Measurements from ENCODE around the gene ZNF521. TPM values are rescaled to one million over a fixed set of nuclear protein-coding genes. Genes with fewer than 3 reads are reported as not detected.

ZNF521 gene
- total RNA-seq, 4 donors from 2014 or later: 28.2 to 67.3 (median 53.1) TPM

- TF ChIP-seq POLR2A (IDR thresholded peaks at IDR 0.05) (no peak), CTCF (IDR thresholded peaks at IDR 0.05) (no peak)
- no peak overlapping the region for H3K27ac ChIP-seq
- no peaks in the 10 kb centered on the region for H3K36me3 ChIP-seq
- DNase-seq: no peak
- no peak overlapping the region for H3K4me3 ChIP-seq (replicated peaks in 1 of 3)
- no peaks in the 10 kb centered on the region for H3K9me3 ChIP-seq
- WGBS, 2 donors: 94 to 96% methylated on average over 19 of the region's 19 CpGs
- no peaks in the 10 kb centered on the region for H3K27me3 ChIP-seq
- intact Hi-C loops (cut with DNase I): no loop called here
- H3K4me1 ChIP-seq: no peaks in the 10 kb centered on the region
Measured at GRCh38 chr18:25176518-25177042, 175.4 kb downstream of the ZNF521 start.

GRCh38 chr18:25175558-25176517 is 176.1 kb downstream of the ZNF521 start:
- no peaks in the 10 kb centered on the region for H3K27me3 ChIP-seq
- intact Hi-C loops (cut with DNase I): no loop called here
- no peaks in the 10 kb centered on the region for H3K9me3 ChIP-seq
- no peak overlapping the region for H3K4me3 ChIP-seq (replicated peaks in 1 of 3)
- TF ChIP-seq CTCF (IDR thresholded peaks at IDR 0.05): no peak
- no peak for TF ChIP-seq POLR2A (IDR thresholded peaks at IDR 0.05)
- no peak for DNase-seq
- no peak overlapping the region for H3K27ac ChIP-seq
- WGBS, 2 donors: 88 to 93% methylated on average over 10 of the region's 10 CpGs
- no peaks in the 10 kb centered on the region for H3K4me1 ChIP-seq
- no peaks in the 10 kb centered on the region for H3K36me3 ChIP-seq

GRCh38 chr18:25174324-25174723 is 177.6 kb downstream of the ZNF521 start:
- intact Hi-C loops (cut with DNase I): no loop called here
- H3K36me3 ChIP-seq: no peaks in the 10 kb centered on the region
- DNase-seq: no peak
- no peaks in the 10 kb centered on the region for H3K9me3 ChIP-seq
- no peaks in the 10 kb centered on the region for H3K4me1 ChIP-seq
- 73 to 82% methylated on average over 7 of the region's 7 CpGs for WGBS, 2 donors
- TF ChIP-seq CTCF (IDR thresholded peaks at IDR 0.05) (no peak), POLR2A (IDR thresholded peaks at IDR 0.05) (no peak)
- no peaks in the 10 kb centered on the region for H3K27me3 ChIP-seq
- no peak overlapping the region for H3K4me3 ChIP-seq (replicated peaks in 1 of 3)
- H3K27ac ChIP-seq: no peak overlapping the region

- H3K9me3 ChIP-seq: no peaks in the 10 kb centered on the region
- TF ChIP-seq POLR2A (IDR thresholded peaks at IDR 0.05) (no peak), CTCF (IDR thresholded peaks at IDR 0.05) (no peak)
- DNase-seq: no peak
- H3K4me1 ChIP-seq: no peaks in the 10 kb centered on the region
- H3K27ac ChIP-seq: no peak overlapping the region
- H3K36me3 ChIP-seq: no peaks in the 10 kb centered on the region
- intact Hi-C loops (cut with DNase I): no loop called here
- no peaks in the 10 kb centered on the region for H3K27me3 ChIP-seq
- H3K4me3 ChIP-seq (replicated peaks in 1 of 3): no peak overlapping the region
- 85 to 89% methylated on average over 3 of the region's 3 CpGs for WGBS, 2 donors
Measured at GRCh38 chr18:25171334-25171733, 180.6 kb downstream of the ZNF521 start.

GRCh38 chr18:25170402-25170801 is 181.6 kb downstream of the ZNF521 start:
- TF ChIP-seq CTCF (IDR thresholded peaks at IDR 0.05) (no peak), POLR2A (IDR thresholded peaks at IDR 0.05) (no peak)
- intact Hi-C loops (cut with DNase I): no loop called here
- H3K36me3 ChIP-seq: no peaks in the 10 kb centered on the region
- no peak overlapping the region for H3K27ac ChIP-seq
- no peaks in the 10 kb centered on the region for H3K9me3 ChIP-seq
- H3K4me3 ChIP-seq (replicated peaks in 1 of 3): no peak overlapping the region
- no peaks in the 10 kb centered on the region for H3K4me1 ChIP-seq
- no peaks in the 10 kb centered on the region for H3K27me3 ChIP-seq
- 88 to 98% methylated on average over 4 of the region's 4 CpGs for WGBS, 2 donors
- no peak for DNase-seq

All from thyroid gland (tissue), 4 donors.